PFSK-1 (cell line): ENCODE measurements around the gene FOXN3.
A peak's percentile ranks its signal among the peaks of the same experiment; 100 is the strongest.

ENCODE experiments used
- FOXP2 ChIP-seq: optimal IDR thresholded peaks from 2 replicates; pipeline ENCODE3; 2011; ENCODE audit warnings: borderline replicate concordance, control low read depth, inconsistent platforms; ENCODE audit not compliant: insufficient read depth; ENCODE audit errors: extremely low read length, extremely low read depth
- POLR2AphosphoS5 ChIP-seq: IDR thresholded peaks from 2 replicates; pipeline ENCODE4 v1.6.1; 2012; ENCODE audit warnings: low read depth, mild to moderate bottlenecking, control low read depth, low read length, moderate library complexity
- REST ChIP-seq, 2 experiments: IDR thresholded peaks; 2 replicates each; pipeline versions ENCODE4 v1.6.1 to v1.8.0; 2011 to 2012; ENCODE audit warnings: low read depth in 2 of 2, low read length in 2 of 2, control low read depth in 1 of 2, inconsistent platforms in 1 of 2, mild to moderate bottlenecking in 1 of 2, moderate library complexity in 1 of 2; ENCODE audit not compliant: insufficient read depth in 1 of 2
- SIN3A ChIP-seq: IDR thresholded peaks from 2 replicates; pipeline ENCODE4 v1.6.1; 2012; ENCODE audit warnings: mild to moderate bottlenecking, low read length, moderate library complexity, borderline replicate concordance; ENCODE audit not compliant: insufficient read depth
- TAF1 ChIP-seq: IDR thresholded peaks from 2 replicates; pipeline ENCODE4 v1.6.1; 2012; ENCODE audit warnings: low read length, control low read depth, borderline replicate concordance; ENCODE audit not compliant: insufficient read depth

FOXN3 gene

GRCh38 chr14:89324501-89325298 lies 92.3 kb downstream of the FOXN3 start:
- TF ChIP-seq FOXP2: no peak
- TF ChIP-seq SIN3A: no peak
- no peak for TF ChIP-seq TAF1
- peak in 1 of 2 experiments; percentile 77; a peak in 2 of 4 replicates for TF ChIP-seq REST (IDR thresholded peaks at IDR 0.05; ENCODE audit: insufficient read depth in 1 of 2, low read depth in 2 of 2, low read length in 2 of 2)
- no peak for TF ChIP-seq POLR2AphosphoS5

DNA sequence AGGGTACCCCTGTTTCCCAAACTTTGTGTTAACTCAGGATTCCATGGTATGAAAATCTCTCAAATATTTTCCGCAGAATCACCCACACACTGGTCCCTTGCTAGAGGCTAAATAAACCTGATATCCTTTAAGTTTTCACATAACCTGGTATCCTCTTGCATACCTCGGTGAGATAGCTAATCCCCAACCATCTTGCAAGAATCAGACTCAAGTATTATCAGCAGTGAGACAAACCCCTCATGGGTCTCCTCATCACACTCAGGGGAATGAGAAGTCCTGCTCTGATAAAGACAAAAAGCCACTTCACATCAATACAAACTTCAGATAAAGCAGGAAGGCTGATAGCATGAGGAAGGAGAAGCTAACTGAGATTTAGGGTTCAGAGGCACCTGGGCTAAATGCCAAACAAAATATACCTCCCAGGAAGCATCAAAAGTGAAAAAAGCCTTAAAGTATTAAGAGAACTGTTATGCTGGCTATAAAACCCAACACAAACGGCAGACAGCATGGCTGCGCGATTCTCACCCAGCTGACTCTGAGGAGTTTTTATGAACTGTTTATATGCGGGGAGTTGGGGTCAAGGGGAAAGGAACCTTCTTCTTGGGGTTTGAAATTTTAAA lies 96.5 kb downstream of the FOXN3 start:
- no peak for TF ChIP-seq TAF1
- no peak for TF ChIP-seq REST (IDR thresholded peaks at IDR 0.05; ENCODE audit: insufficient read depth in 1 of 2, low read depth in 2 of 2, low read length in 2 of 2)
- no peak for TF ChIP-seq FOXP2
- no peak for TF ChIP-seq POLR2AphosphoS5
- TF ChIP-seq SIN3A: no peak

- TF ChIP-seq REST (IDR thresholded peaks at IDR 0.05; ENCODE audit: insufficient read depth in 1 of 2, low read depth in 2 of 2, low read length in 2 of 2): no peak
- TF ChIP-seq POLR2AphosphoS5: no peak
- no peak for TF ChIP-seq FOXP2
- TF ChIP-seq TAF1: no peak
- no peak for TF ChIP-seq SIN3A
Measured at GRCh38 chr14:89319687-89320086, 97.3 kb downstream of the FOXN3 start.

- TF ChIP-seq REST (IDR thresholded peaks at IDR 0.05; ENCODE audit: insufficient read depth in 1 of 2, low read depth in 2 of 2, low read length in 2 of 2) (no peak), SIN3A (no peak), FOXP2 (no peak), TAF1 (no peak), POLR2AphosphoS5 (no peak)
Measured at GRCh38 chr14:89317051-89317691, 99.9 kb downstream of the FOXN3 start.
